Esophagus muscularis mucosa (tissue), 4 donors: ENCODE data around the gene STARD13. TPM values are rescaled to one million over a fixed set of nuclear protein-coding genes. Genes with fewer than 3 reads are reported as not detected.

Source experiments
- DNase-seq: peaks from one replicate; pipeline ENCODE4 v3.0.0-alpha.2; 2017; ENCODE audit errors: extremely low spot score
- H3K27ac ChIP-seq, 4 donors: fragments of 200-600 bp; sonication (generic); replicated peaks in 1 of 4; 1 replicate in 3 of 4; 2 replicates in 1 of 4; pipeline ENCODE4 v1.5.1; 2016 to 2019; ENCODE audit warnings: mild to moderate bottlenecking in 1 of 4
- H3K27me3 ChIP-seq, 4 donors: fragments of 200-600 bp; sonication (generic); one replicate each; pipeline versions ENCODE4 v1.5.1 to v1.6.0; 2016 to 2019
- H3K36me3 ChIP-seq, 4 donors: fragments of 200-600 bp; sonication (generic); one replicate each; pipeline ENCODE4 v1.5.1; 2016 to 2019
- H3K4me1 ChIP-seq, 4 donors: fragments of 200-600 bp; sonication (generic); one replicate each; pipeline ENCODE4 v1.5.1; 2016 to 2019
- H3K4me3 ChIP-seq, 4 donors: fragments of 200-600 bp; sonication (generic); 1 replicate in 2 of 4; 2 replicates in 2 of 4; pipeline ENCODE4 v1.5.1; 2016 to 2019; ENCODE audit warnings: mild to moderate bottlenecking in 4 of 4, moderate library complexity in 1 of 4
- H3K9me3 ChIP-seq, 4 donors: fragments of 200-600 bp; sonication (generic); 1 replicate in 3 of 4; 2 replicates in 1 of 4; pipeline ENCODE4 v1.5.1; 2016 to 2019
- CTCF ChIP-seq, 3 experiments: fragments of 200-600 bp in 2 of 3; fragments of 450-650 bp in 1 of 3; sonication (generic) in 2 of 3; IDR thresholded peaks; one replicate each; pipeline ENCODE4 v1.5.1; 2017 to 2019; ENCODE audit warnings: antibody characterized with exemption in 3 of 3, mild to moderate bottlenecking in 2 of 3, moderate library complexity in 1 of 3
- EP300 ChIP-seq: sonication (generic); formaldehyde crosslinking; IDR thresholded peaks from one replicate; pipeline ENCODE4 v1.6.1; 2017; ENCODE audit warnings: antibody characterized with exemption
- POLR2A ChIP-seq: fragments of 450-650 bp; IDR thresholded peaks from one replicate; pipeline ENCODE4 v1.6.1; 2017; ENCODE audit warnings: antibody characterized with exemption, moderate library complexity, mild to moderate bottlenecking, low read depth
- POLR2AphosphoS5 ChIP-seq, 2 donors: sonication (generic); formaldehyde crosslinking; IDR thresholded peaks; one replicate each; pipeline ENCODE4 v1.6.1; 2017; ENCODE audit warnings: antibody characterized with exemption in 2 of 2
- WGBS: methylation state at CpG from one replicate; pipeline ENCODE4 v1.1.5; 2018; 5-methylcytosine and 5-hydroxymethylcytosine counted together
- intact Hi-C: fragments of 100-400 bp; cut with DNase I; formaldehyde crosslinking; loops from one replicate; pipeline ENCODE4 v1.15.1; 2023
- total RNA-seq, 4 donors: library from RNA; depleted of rRNA; stranded (reverse); fragments of >200 nt; gene quantifications; one replicate each; pipeline versions ENCODE4 v1.1.0 to v1.2.1, GENCODE V29; 2016

The STARD13 gene
- total RNA-seq, 4 donors from 2014 or later: 44.9 to 59.2 (median 56.2) TPM

GRCh38 chr13:33196767-33197166 lies 88.8 kb downstream of the STARD13 start:
- WGBS: 96% methylated on average over 3 of the region's 3 CpGs
- no peak for DNase-seq
- no peaks in the 10 kb centered on the region for H3K9me3 ChIP-seq
- H3K27ac ChIP-seq: peak overlapping the region; percentile 46 to 66 (median 55)
- TF ChIP-seq CTCF (IDR thresholded peaks at IDR 0.05) (no peak), POLR2AphosphoS5 (IDR thresholded peaks at IDR 0.05) (no peak), EP300 (no peak), POLR2A (no peak)
- no peaks in the 10 kb centered on the region for H3K27me3 ChIP-seq
- no peak overlapping the region for H3K4me3 ChIP-seq
- intact Hi-C loops: no loop called here
- peaks cover 69 to 100% (median 97%) of the 10 kb centered on the region in 4 donors for H3K4me1 ChIP-seq
- H3K36me3 ChIP-seq: no peaks in the 10 kb centered on the region

GRCh38 chr13:33195693-33196464 lies 89.7 kb downstream of the STARD13 start:
- Histone ChIP-seq H3K4me1 (peaks cover 73 to 99% (median 98%) of the 10 kb centered on the region in 4 donors), H3K27ac (peak overlapping the region; percentile 50 to 66 (median 56)), H3K36me3 (no peaks in the 10 kb centered on the region), H3K27me3 (no peaks in the 10 kb centered on the region), H3K9me3 (no peaks in the 10 kb centered on the region), H3K4me3 (peak overlapping the region; percentile 1 to 15 (median 5))
- DNase-seq: no peak
- intact Hi-C loops: no loop called here
- no peak for TF ChIP-seq EP300
- TF ChIP-seq CTCF (IDR thresholded peaks at IDR 0.05): no peak
- TF ChIP-seq POLR2AphosphoS5 (IDR thresholded peaks at IDR 0.05): no peak
- TF ChIP-seq POLR2A: no peak
- WGBS: 84% methylated on average over 13 of the region's 13 CpGs

- TF ChIP-seq EP300 (peak; percentile 42), POLR2A (no peak)
- Histone ChIP-seq H3K27ac (peak overlapping the region; percentile 50 to 66 (median 56)), H3K4me3 (peak overlapping the region; percentile 1 to 15 (median 5)), H3K27me3 (no peaks in the 10 kb centered on the region), H3K9me3 (no peaks in the 10 kb centered on the region), H3K36me3 (no peaks in the 10 kb centered on the region), H3K4me1 (peaks cover 74 to 99% (median 98%) of the 10 kb centered on the region in 4 donors)
- intact Hi-C loops: no loop called here
- WGBS: 27% methylated on average over 8 of the region's 8 CpGs
- DNase-seq: no peak
Observed at GRCh38 chr13:33194820-33195692, 90.5 kb downstream of the STARD13 start.

GRCh38 chr13:33193428-33193974 lies 92.1 kb downstream of the STARD13 start:
- TF ChIP-seq POLR2AphosphoS5 (IDR thresholded peaks at IDR 0.05) (no peak), EP300 (no peak), CTCF (IDR thresholded peaks at IDR 0.05) (no peak), POLR2A (no peak)
- 72% methylated on average over 7 of the region's 7 CpGs for WGBS
- peaks cover 71 to 100% (median 98%) of the 10 kb centered on the region in 4 donors for H3K4me1 ChIP-seq
- H3K9me3 ChIP-seq: no peaks in the 10 kb centered on the region
- H3K4me3 ChIP-seq: no peak overlapping the region
- H3K27ac ChIP-seq: peak overlapping the region; percentile 14 to 66 (median 28)
- DNase-seq: no peak
- intact Hi-C loops: no loop called here
- no peaks in the 10 kb centered on the region for H3K27me3 ChIP-seq
- H3K36me3 ChIP-seq: no peaks in the 10 kb centered on the region
